Loucy (cell line): ENCODE measurements around the gene GET4.

Experiments used
- H2AFZ ChIP-seq: fragments of 200-600 bp; sonication (generic); 2 replicates; pipeline ENCODE4 v1.6.0; 2016; ENCODE audit warnings: antibody characterized with exemption, mild to moderate bottlenecking, low read length, moderate library complexity
- H3F3A ChIP-seq: fragments of 200-600 bp; 2 replicates; pipeline ENCODE4 v1.6.0; 2016; ENCODE audit warnings: antibody characterized with exemption, low read depth, mild to moderate bottlenecking
- H3K27me3 ChIP-seq: fragments of 200-600 bp; sonication (generic); 2 replicates; pipeline ENCODE4 v1.6.1; 2014; ENCODE audit warnings: low read length, mild to moderate bottlenecking; ENCODE audit not compliant: insufficient read depth, poor library complexity, severe bottlenecking
- H3K36me3 ChIP-seq: fragments of 200-600 bp; sonication (generic); 2 replicates; pipeline ENCODE4 v1.6.1; 2016; ENCODE audit warnings: low read length; ENCODE audit not compliant: insufficient read depth
- H3K4me1 ChIP-seq: fragments of 200-600 bp; sonication (generic); 2 replicates; pipeline ENCODE4 v1.5.1; 2014; ENCODE audit warnings: low read length, mild to moderate bottlenecking; ENCODE audit not compliant: insufficient read depth, poor library complexity, severe bottlenecking
- H3K4me2 ChIP-seq: fragments of 200-600 bp; sonication (generic); 2 replicates; pipeline ENCODE4 v1.6.0; 2014; ENCODE audit warnings: antibody characterized with exemption, low read length, low read depth, mild to moderate bottlenecking; ENCODE audit not compliant: poor library complexity, severe bottlenecking
- H3K4me3 ChIP-seq: fragments of 200-600 bp; sonication (generic); 2 replicates; pipeline ENCODE4 v1.5.1; 2014; ENCODE audit warnings: low read length, mild to moderate bottlenecking, mixed read lengths; ENCODE audit not compliant: poor library complexity, severe bottlenecking
- H3K79me2 ChIP-seq: fragments of 200-600 bp; sonication (generic); 2 replicates; pipeline ENCODE4 v1.6.1; 2014; ENCODE audit warnings: low read length; ENCODE audit not compliant: insufficient read depth
- H3K9ac ChIP-seq: fragments of 200-600 bp; sonication (generic); 2 replicates; pipeline ENCODE4 v1.6.0; 2014; ENCODE audit warnings: mild to moderate bottlenecking, low read depth, low read length, moderate library complexity; ENCODE audit not compliant: poor library complexity, severe bottlenecking
- H3K9me2 ChIP-seq: fragments of 200-600 bp; sonication (generic); replicated peaks from 2 replicates; pipeline ENCODE4 v1.6.1; 2016; ENCODE audit warnings: low read depth, low read length, mixed read lengths
- H3K9me3 ChIP-seq: fragments of 200-600 bp; sonication (generic); 2 replicates; pipeline ENCODE4 v1.6.1; 2014; ENCODE audit warnings: mild to moderate bottlenecking, antibody characterized with exemption, low read length, low read depth; ENCODE audit not compliant: insufficient read depth
- H4K20me1 ChIP-seq: fragments of 200-600 bp; sonication (generic); 2 replicates; pipeline ENCODE4 v1.6.0; 2014; ENCODE audit warnings: antibody characterized with exemption, low read length, mild to moderate bottlenecking; ENCODE audit not compliant: insufficient read depth, poor library complexity, severe bottlenecking
- EZH2phosphoT487 ChIP-seq: fragments of 200-600 bp; IDR thresholded peaks from 2 replicates; pipeline ENCODE4 v1.6.1; 2018; ENCODE audit warnings: antibody characterized with exemption, mild to moderate bottlenecking, moderate library complexity, borderline replicate concordance
- TF ChIP-seq, protein P1 (sequence below): fragments of 200-600 bp; sonication (generic); conservative IDR thresholded peaks from 2 replicates; pipeline ENCODE4 v1.5.1; 2014; ENCODE audit warnings: mild to moderate bottlenecking, antibody characterized with exemption, low read length

GET4 gene

DNA sequence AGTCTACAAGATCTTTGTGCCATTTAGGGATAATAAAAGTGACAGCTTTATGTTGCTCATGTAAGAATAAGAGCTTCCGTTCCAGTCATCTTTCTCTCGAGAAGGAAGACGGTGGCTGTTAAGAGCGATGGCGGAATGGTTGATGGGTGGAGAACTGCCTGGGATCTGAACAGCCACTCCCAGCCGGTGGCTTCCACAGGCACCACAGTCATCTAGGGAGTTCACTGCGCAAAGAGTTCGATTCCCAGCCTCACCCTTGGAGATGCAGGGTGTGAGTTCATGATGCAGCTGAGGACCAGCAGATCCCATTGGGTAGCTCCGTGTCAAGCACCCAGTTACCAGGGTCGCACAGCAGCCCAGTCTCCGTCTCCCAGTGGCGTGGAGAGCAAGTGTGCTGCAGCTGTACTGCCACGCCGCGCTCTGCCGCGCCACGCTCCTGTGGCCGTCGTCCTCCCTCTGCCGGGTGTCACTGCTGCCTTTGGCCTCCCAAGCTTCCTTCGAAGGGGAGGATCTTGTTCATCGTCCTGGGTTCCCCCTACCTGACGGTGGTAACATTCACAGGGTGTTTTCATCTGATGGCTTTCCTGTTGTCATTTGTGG lies 36.3 kb upstream of the GET4 start:
- no peak overlapping the region for H2AFZ ChIP-seq
- H4K20me1 ChIP-seq, result peaks cover 8% of the 10 kb centered on the region
- no peaks in the 10 kb centered on the region for H3K4me1 ChIP-seq
- H3K9me3 ChIP-seq, result no peaks in the 10 kb centered on the region
- peaks cover 17% of the 10 kb centered on the region; the same call in 1 of the 2 replicates for H3K79me2 ChIP-seq
- no peaks in the 10 kb centered on the region for H3K9me2 ChIP-seq
- H3K36me3 ChIP-seq, result peaks cover 49% of the 10 kb centered on the region; the same call in 1 of the 2 replicates
- no peak overlapping the region for H3K4me2 ChIP-seq
- H3K9ac ChIP-seq, result no peak overlapping the region
- H3K27me3 ChIP-seq, result no peaks in the 10 kb centered on the region
- H3K4me3 ChIP-seq, result no peak overlapping the region
- H3F3A ChIP-seq, result no peaks in the 10 kb centered on the region
- TF ChIP-seq, protein P1, sequence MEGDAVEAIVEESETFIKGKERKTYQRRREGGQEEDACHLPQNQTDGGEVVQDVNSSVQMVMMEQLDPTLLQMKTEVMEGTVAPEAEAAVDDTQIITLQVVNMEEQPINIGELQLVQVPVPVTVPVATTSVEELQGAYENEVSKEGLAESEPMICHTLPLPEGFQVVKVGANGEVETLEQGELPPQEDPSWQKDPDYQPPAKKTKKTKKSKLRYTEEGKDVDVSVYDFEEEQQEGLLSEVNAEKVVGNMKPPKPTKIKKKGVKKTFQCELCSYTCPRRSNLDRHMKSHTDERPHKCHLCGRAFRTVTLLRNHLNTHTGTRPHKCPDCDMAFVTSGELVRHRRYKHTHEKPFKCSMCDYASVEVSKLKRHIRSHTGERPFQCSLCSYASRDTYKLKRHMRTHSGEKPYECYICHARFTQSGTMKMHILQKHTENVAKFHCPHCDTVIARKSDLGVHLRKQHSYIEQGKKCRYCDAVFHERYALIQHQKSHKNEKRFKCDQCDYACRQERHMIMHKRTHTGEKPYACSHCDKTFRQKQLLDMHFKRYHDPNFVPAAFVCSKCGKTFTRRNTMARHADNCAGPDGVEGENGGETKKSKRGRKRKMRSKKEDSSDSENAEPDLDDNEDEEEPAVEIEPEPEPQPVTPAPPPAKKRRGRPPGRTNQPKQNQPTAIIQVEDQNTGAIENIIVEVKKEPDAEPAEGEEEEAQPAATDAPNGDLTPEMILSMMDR, result no peak
- TF ChIP-seq EZH2phosphoT487, result no peak

DNA sequence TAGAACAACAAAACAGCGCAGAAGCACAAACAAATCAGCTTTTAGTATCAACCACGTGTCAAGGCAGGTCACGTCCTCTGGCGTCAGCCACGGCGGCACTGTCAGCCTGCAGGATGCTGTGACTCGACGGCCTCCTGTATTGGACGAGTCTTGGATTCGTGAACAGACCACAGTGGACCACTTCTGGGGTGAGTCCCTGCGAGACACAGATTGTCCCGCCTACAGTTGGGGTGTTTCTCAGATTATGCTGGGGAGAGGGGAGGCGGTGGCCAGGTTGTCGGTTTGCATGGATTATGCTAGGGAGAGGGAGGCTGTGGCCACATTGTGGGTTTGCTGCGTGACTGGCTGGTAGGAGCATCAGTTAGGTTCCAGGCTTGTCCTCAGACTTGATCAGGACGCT lies 34.4 kb upstream of the GET4 start:
- no peak for TF ChIP-seq EZH2phosphoT487
- TF ChIP-seq, protein P1, result no peak
- H3K4me2 ChIP-seq, result no peak overlapping the region
- H3K27me3 ChIP-seq, result no peaks in the 10 kb centered on the region
- no peaks in the 10 kb centered on the region for H3K4me1 ChIP-seq
- H3K79me2 ChIP-seq, result peaks cover under 1% of the 10 kb centered on the region; the same call in 1 of the 2 replicates
- no peaks in the 10 kb centered on the region for H3F3A ChIP-seq
- no peaks in the 10 kb centered on the region for H3K9me2 ChIP-seq
- H3K9me3 ChIP-seq, result no peaks in the 10 kb centered on the region
- no peak overlapping the region for H3K4me3 ChIP-seq
- H2AFZ ChIP-seq, result no peak overlapping the region
- H3K36me3 ChIP-seq, result peaks cover 49% of the 10 kb centered on the region; the same call in 1 of the 2 replicates
- H4K20me1 ChIP-seq, result peaks cover 3% of the 10 kb centered on the region
- H3K9ac ChIP-seq, result no peak overlapping the region

DNA sequence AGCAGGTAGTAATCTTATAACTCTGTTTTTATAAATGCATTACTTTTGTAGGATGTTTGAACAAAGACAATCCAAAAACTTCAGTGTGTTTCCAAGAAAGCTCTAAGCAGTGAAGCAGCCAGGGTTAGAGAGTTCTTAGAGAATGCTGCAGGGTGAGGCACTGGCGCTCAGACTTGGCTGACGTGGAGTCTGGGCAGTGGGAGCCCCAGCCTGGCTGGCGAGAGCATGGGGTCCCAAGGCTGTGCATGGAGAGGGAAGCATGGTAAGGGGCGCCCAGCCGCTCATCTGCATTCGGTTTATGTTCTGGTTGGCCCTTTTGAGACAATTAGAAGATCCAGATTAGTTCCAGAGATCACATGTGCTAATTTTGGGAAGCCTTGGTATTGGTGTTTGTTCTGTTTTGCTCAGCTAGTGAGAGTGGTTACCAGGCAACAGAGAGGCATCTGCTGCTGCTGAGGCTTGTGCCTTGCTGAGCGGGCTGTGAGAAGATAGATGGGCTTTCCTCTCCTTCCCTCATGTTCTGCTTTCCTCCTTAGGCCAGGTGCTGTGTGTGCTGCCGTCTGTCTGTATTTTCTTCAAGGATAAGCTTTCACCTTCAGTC lies 33.8 kb upstream of the GET4 start:
- H3K9me3 ChIP-seq, result no peaks in the 10 kb centered on the region
- no peak overlapping the region for H3K4me2 ChIP-seq
- no peaks in the 10 kb centered on the region for H4K20me1 ChIP-seq
- no peaks in the 10 kb centered on the region for H3K27me3 ChIP-seq
- H3K9me2 ChIP-seq, result no peaks in the 10 kb centered on the region
- no peaks in the 10 kb centered on the region for H3F3A ChIP-seq
- peaks cover 49% of the 10 kb centered on the region; the same call in 1 of the 2 replicates for H3K36me3 ChIP-seq
- H3K4me1 ChIP-seq, result no peaks in the 10 kb centered on the region
- no peak for TF ChIP-seq EZH2phosphoT487
- TF ChIP-seq, protein P1, result no peak
- no peak overlapping the region for H2AFZ ChIP-seq
- H3K4me3 ChIP-seq, result no peak overlapping the region
- H3K79me2 ChIP-seq, result no peaks in the 10 kb centered on the region
- H3K9ac ChIP-seq, result no peak overlapping the region
